Transverse colon (tissue), 4 donors: ENCODE data around the gene GALNT10. TPM values are rescaled to one million over a fixed set of nuclear protein-coding genes. Genes with fewer than 3 reads are reported as not detected.

Experiments
- DNase-seq: peaks from one replicate; pipeline ENCODE4 v3.0.0-alpha.2; 2019
- H3K27ac ChIP-seq, 4 donors: fragments of 200-600 bp; sonication (generic); 2 replicates each; pipeline ENCODE4 v1.5.1; 2016 to 2018; ENCODE audit warnings: inconsistent platforms in 4 of 4
- H3K27me3 ChIP-seq: fragments of 200-600 bp; sonication (generic); 2 replicates; pipeline ENCODE4 v1.5.1; 2017; ENCODE audit warnings: inconsistent platforms
- H3K36me3 ChIP-seq, 4 donors: fragments of 200-600 bp; sonication (generic); 2 replicates each; pipeline ENCODE4 v1.5.1; 2017 to 2019; ENCODE audit warnings: inconsistent platforms in 4 of 4
- H3K4me1 ChIP-seq, 4 donors: fragments of 200-600 bp; sonication (generic); 2 replicates each; pipeline ENCODE4 v1.5.1; 2017 to 2020; ENCODE audit warnings: inconsistent platforms in 4 of 4
- H3K4me3 ChIP-seq, 4 donors: fragments of 200-600 bp; sonication (generic); 1 replicate in 1 of 4; 2 replicates in 3 of 4; pipeline versions ENCODE4 v1.5.1 to v1.6.1; 2017 to 2019; ENCODE audit warnings: inconsistent platforms in 4 of 4
- H3K9me3 ChIP-seq, 2 donors: fragments of 200-600 bp; sonication (generic); 2 replicates each; pipeline ENCODE4 v1.5.1; 2017 to 2019; ENCODE audit warnings: inconsistent platforms in 2 of 2
- EP300 ChIP-seq: sonication (generic); formaldehyde crosslinking; IDR thresholded peaks from one replicate; pipeline ENCODE4 v1.6.1; 2017; ENCODE audit warnings: antibody characterized with exemption, low read depth
- POLR2A ChIP-seq: fragments of 450-650 bp; IDR thresholded peaks from one replicate; pipeline ENCODE4 v1.6.1; 2016; ENCODE audit warnings: antibody characterized with exemption, mild to moderate bottlenecking, moderate library complexity
- POLR2AphosphoS5 ChIP-seq, 3 donors: sonication (generic); formaldehyde crosslinking; IDR thresholded peaks; one replicate each; pipeline ENCODE4 v1.6.1; 2016; ENCODE audit warnings: antibody characterized with exemption in 3 of 3
- WGBS, 2 donors: methylation state at CpG; one replicate each; pipeline ENCODE4 v1.1.5; 2018; ENCODE audit warnings: low coverage in 1 of 2; 5-methylcytosine and 5-hydroxymethylcytosine counted together
- in situ Hi-C, 4 donors: fragments of 200-750 bp; cut with MboI; loops; one replicate each; pipeline versions ENCODE4 v1.15.0 to v1.15.1; 2017; ENCODE audit warnings: low sequenced_read_pairs in 3 of 4, low pct_ligation_motif_present in 1 of 4, low pct_unique_long_range_greater_than_20kb in 1 of 4
- intact Hi-C: fragments of 100-400 bp; cut with DNase I; formaldehyde crosslinking; loops from one replicate; pipeline ENCODE4 v1.15.1; 2023; ENCODE audit warnings: low total_unique reads
- small RNA-seq, 4 donors: library from RNA; depleted of rRNA; stranded (forward); fragments of <200 nt; gene quantifications; one replicate each; pipeline ENCODE3, GENCODE V24; 2016
- total RNA-seq, 4 donors: library from RNA; depleted of rRNA; stranded (reverse); fragments of >200 nt; gene quantifications; one replicate each; pipeline ENCODE4 v1.1.0, GENCODE V29; 2016
- TF ChIP-seq, protein P1 (sequence below), 5 experiments: fragments of 200-600 bp in 3 of 5; fragments of 450-650 bp in 2 of 5; sonication (generic) in 3 of 5; IDR thresholded peaks; 1 replicate in 2 of 5; 2 replicates in 3 of 5; pipeline ENCODE4 v1.5.1; 2016 to 2017; ENCODE audit warnings: antibody characterized with exemption in 5 of 5, inconsistent platforms in 3 of 5, mild to moderate bottlenecking in 2 of 5, moderate library complexity in 1 of 5

The GALNT10 gene
- total RNA-seq, 4 donors from 2014 or later: 18.7 to 142 (median 39.3) TPM

DNA sequence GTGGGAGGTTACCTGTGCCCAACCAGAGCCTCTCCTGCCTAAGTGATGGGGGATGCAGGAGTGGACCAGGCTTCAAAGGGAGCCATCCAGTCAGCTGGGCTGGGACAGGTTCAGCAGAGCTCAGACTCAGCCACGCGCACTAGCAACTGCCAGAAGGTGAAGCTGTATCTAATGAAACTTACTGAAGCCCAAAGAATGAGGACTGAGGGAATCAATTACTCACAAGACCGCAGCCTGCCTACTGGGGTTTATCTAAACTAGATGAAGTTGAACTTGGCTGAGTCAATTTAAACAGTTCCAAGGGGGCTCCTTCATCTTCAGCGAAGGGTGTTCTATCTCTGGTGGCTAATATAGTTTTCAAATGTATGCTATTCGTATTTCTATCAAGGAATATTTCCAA, 276.1 kb downstream of the GALNT10 start:
- no peak for TF ChIP-seq EP300
- TF ChIP-seq, protein P1, sequence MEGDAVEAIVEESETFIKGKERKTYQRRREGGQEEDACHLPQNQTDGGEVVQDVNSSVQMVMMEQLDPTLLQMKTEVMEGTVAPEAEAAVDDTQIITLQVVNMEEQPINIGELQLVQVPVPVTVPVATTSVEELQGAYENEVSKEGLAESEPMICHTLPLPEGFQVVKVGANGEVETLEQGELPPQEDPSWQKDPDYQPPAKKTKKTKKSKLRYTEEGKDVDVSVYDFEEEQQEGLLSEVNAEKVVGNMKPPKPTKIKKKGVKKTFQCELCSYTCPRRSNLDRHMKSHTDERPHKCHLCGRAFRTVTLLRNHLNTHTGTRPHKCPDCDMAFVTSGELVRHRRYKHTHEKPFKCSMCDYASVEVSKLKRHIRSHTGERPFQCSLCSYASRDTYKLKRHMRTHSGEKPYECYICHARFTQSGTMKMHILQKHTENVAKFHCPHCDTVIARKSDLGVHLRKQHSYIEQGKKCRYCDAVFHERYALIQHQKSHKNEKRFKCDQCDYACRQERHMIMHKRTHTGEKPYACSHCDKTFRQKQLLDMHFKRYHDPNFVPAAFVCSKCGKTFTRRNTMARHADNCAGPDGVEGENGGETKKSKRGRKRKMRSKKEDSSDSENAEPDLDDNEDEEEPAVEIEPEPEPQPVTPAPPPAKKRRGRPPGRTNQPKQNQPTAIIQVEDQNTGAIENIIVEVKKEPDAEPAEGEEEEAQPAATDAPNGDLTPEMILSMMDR (IDR thresholded peaks at IDR 0.05): no peak
- TF ChIP-seq POLR2AphosphoS5 (IDR thresholded peaks at IDR 0.05): no peak
- TF ChIP-seq POLR2A: no peak
- Histone ChIP-seq H3K27me3 (peaks cover 40% of the 10 kb centered on the region), H3K4me1 (peaks cover 0 to 8% (median 0%) of the 10 kb centered on the region in 4 donors), H3K36me3 (no peaks in the 10 kb centered on the region), H3K27ac (no peak overlapping the region), H3K4me3 (no peak overlapping the region), H3K9me3 (no peaks in the 10 kb centered on the region)
- in situ Hi-C loops: loop anchor here (5.0 to 25.0 kb wide), 3 partner anchors 138 to 346 kb away; no protein-coding TSS in a partner anchor
- DNase-seq: no peak
- WGBS, 2 donors: 49 to 82% methylated on average over 2 to 5 of the region's 5 CpGs
- intact Hi-C loops: loop anchor here (2.0 kb wide), 1 partner anchor 144 kb away; no protein-coding TSS in a partner anchor

DNA sequence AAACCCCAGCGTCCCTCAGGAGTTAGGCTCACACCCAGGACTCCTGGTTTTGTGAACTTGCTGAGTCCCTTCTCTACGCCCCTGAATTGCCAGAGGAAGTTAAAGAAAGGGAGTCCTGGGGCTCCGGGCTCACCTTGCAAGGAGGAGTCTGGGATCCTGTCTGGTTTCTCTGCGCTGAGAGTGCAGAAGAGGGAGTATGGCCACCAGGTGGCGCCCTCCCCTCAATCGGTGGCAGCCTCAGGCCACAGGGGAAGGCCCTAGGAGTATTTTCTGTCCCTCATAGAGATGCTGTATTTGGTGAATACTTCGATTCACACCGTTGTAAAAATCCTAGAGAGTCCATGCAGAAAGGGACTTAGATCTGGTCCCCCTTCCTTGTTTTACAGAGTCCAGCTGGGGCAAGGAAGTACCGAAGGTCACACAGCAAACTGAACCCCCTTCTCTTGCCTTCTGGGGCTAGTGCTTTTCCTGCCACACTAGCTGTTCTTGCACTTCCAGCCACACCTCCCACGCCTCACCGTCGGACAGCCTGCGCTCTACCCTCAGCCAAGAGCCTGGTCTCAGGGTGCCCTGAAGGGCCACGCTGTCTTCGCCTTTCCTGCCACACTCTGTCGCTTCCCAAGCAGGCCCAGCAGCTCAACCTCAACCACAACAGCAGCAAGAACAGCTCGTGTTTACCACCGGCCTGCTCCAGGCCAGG, 277.3 kb downstream of the GALNT10 start:
- Histone ChIP-seq H3K27me3 (peaks cover 51% of the 10 kb centered on the region), H3K4me3 (no peak overlapping the region), H3K4me1 (peaks cover 0 to 8% (median 0%) of the 10 kb centered on the region in 4 donors), H3K27ac (peak overlapping the region in 1 of 4 donors; percentile 54), H3K36me3 (no peaks in the 10 kb centered on the region), H3K9me3 (no peaks in the 10 kb centered on the region)
- 47 to 53% methylated on average over 3 to 17 of the region's 18 CpGs for WGBS, 2 donors
- in situ Hi-C loops (loop anchor here (5.0 to 25.0 kb wide), 3 partner anchors 137 to 344 kb away; no protein-coding TSS in a partner anchor), intact Hi-C loops (loop anchor here (2.0 kb wide), 1 partner anchor 143 kb away; no protein-coding TSS in a partner anchor)
- TF ChIP-seq POLR2AphosphoS5 (IDR thresholded peaks at IDR 0.05) (no peak), POLR2A (no peak), EP300 (no peak)
- TF ChIP-seq, protein P1 (IDR thresholded peaks at IDR 0.05): peak; percentile 75 to 95 (median 91)
- DNase-seq: peak; percentile 78

DNA sequence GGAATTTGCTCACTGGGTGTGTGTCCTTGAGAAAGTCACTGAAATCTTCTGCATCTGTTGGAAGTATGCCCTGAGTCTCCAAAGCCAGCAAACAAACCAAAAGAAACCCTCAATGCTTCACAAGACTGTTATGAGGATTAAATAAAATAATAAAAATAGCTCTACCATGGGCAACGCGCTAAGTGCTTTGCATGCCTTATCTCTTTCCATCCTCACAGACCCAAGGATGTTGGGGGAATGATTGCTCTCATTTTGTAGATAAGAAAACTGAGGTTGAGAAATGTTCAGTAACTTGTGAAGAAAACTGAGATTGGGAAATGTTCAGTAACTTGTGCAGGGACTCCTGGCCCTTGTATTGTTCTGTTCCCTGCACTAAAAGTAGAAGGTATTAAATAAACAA, 279.6 kb downstream of the GALNT10 start:
- H3K27ac ChIP-seq: peak overlapping the region; percentile 45 to 91 (median 80)

More for the DNA sequence above, 279.6 kb downstream of the GALNT10 start:
- TF ChIP-seq, protein P1 (IDR thresholded peaks at IDR 0.05): no peak
- no peak for TF ChIP-seq EP300
- TF ChIP-seq POLR2AphosphoS5 (IDR thresholded peaks at IDR 0.05): no peak
- TF ChIP-seq POLR2A: no peak
- intact Hi-C loops (loop anchor here (10.0 kb wide), 1 partner anchor 55 kb away; no protein-coding TSS in a partner anchor), in situ Hi-C loops (loop anchor here in 1 of 4 donors (25.0 kb wide), 1 partner anchor 342 kb away; no protein-coding TSS in a partner anchor)
- DNase-seq: no peak
- WGBS, 2 donors: 38 to 47% methylated on average over 2 of the region's 2 CpGs
- no peaks in the 10 kb centered on the region for H3K9me3 ChIP-seq
- peaks cover 75% of the 10 kb centered on the region for H3K27me3 ChIP-seq
- H3K4me1 ChIP-seq: peaks cover 0 to 24% (median 7%) of the 10 kb centered on the region in 4 donors
- H3K4me3 ChIP-seq: no peak overlapping the region
- H3K36me3 ChIP-seq: no peaks in the 10 kb centered on the region

Small RNA genes within 50 kb of the gene (small RNA-seq; reads per million reads assigned to genes)
- 0.83 to 2.5 (median 1.6) reads per million in 4 donors for gene MIR1294
- 0 reads per million in 4 donors for gene RN7SL655P

Other genes starting within 250 kb of the GALNT10 start
- gene FAM114A2, start 151.8 kb upstream of the GALNT10 start, total RNA-seq: 10 to 100 TPM in 2 of 4 donors, 1 to 10 TPM in 2; 4.5 to 18.0 (median 10.6) TPM
- 10 to 100 TPM in 3 of 4 donors, 1 to 10 TPM in 1; 5.0 to 45.3 (median 35.1) TPM for gene MFAP3, start 151.8 kb upstream of the GALNT10 start, total RNA-seq